ENCODE results near the gene RANBP10. TPM values are rescaled to one million over a fixed set of nuclear protein-coding genes. Genes with fewer than 3 reads are reported as not detected.

RANBP10 gene
- total and polyA plus RNA-seq, 7 experiments from 2014 or later: 9.3 to 26.6 (median 23.8) TPM

DNA sequence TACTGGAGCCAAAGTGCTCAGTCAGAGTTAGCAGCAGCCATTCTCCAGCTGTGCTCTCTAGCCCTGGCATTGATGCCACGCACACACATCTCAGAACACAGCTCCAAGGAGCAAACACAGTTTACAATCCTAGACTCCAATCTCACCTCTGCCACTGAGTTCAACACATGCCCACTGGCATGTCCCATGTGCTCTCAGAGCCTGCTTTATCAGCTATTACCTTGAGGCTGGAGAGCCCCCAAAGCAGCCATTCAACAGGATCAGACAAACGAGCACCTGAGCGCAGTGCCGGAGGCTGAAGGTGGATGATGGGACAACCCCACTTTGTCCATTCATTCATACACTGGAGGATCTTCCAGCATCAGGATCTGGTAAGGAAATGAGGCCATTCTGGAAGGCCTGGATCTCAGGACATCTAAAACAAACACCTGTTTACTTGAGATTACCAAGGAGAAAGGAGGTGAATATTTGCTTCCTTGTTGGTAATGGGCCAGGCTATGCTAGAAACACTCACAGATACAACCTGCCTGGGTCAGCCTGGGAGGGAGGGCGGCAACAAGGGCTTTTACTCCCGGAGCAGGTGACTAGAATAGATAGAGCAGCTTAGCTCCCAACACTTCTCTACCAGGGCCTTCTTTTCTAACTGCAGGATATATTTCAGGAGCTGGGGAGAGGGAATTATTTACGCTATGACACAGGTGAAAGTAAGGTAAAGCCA, 25.4 kb downstream of the RANBP10 start:
- Mint-ChIP-seq H3K9me3 (no peaks in the 10 kb centered on the region), H3K27me3 (no peaks in the 10 kb centered on the region), H3K36me3 (peaks cover 0 to 14% (median 4%) of the 10 kb centered on the region in 5 donors), H3K4me1 (peaks cover 28 to 49% (median 40%) of the 10 kb centered on the region in 7 donors), H3K27ac (peak overlapping the region; percentile 85 to 95 (median 90)), H3K4me3 (peak overlapping the region in 7 of 10 donors; percentile 35 to 73 (median 46))
- Histone ChIP-seq H3K4me3 (ENCODE audit: low read length) (no peak overlapping the region), H3K27me3 (ENCODE audit: control insufficient read depth in 2 of 2, insufficient read depth in 2 of 2, low read length in 2 of 2) (no peaks in the 10 kb centered on the region), H3K27ac (ENCODE audit: low read depth, low read length) (peak overlapping the region; percentile 66), H3K4me1 (ENCODE audit: control insufficient read depth in 2 of 2, insufficient read depth in 2 of 2, low read length in 2 of 2) (peaks cover 4 to 23% of the 10 kb centered on the region in 2 donors), H3K9me3 (ENCODE audit: control insufficient read depth in 2 of 3, low read length in 3 of 3) (no peaks in the 10 kb centered on the region), H3K36me3 (ENCODE audit: control insufficient read depth in 2 of 3, insufficient read depth in 3 of 3, low read length in 3 of 3) (no peaks in the 10 kb centered on the region)
- ChIA-PET POLR2A (interaction anchor here (0.8 to 1.7 kb wide), 5 partner anchors 10 to 64 kb away, joined by 3 to 8 read pairs (median 3); partner anchors contain the start of gene GFOD2), CTCF (interaction anchor here (0.7 to 1.6 kb wide), 5 partner anchors 12 to 36 kb away, joined by 3 to 5 read pairs (median 3); no protein-coding TSS in a partner anchor)
- DNase-seq: no peak
- no peak for ATAC-seq
- intact Hi-C loops (cut with micrococcal nuclease): no loop called here

DNA sequence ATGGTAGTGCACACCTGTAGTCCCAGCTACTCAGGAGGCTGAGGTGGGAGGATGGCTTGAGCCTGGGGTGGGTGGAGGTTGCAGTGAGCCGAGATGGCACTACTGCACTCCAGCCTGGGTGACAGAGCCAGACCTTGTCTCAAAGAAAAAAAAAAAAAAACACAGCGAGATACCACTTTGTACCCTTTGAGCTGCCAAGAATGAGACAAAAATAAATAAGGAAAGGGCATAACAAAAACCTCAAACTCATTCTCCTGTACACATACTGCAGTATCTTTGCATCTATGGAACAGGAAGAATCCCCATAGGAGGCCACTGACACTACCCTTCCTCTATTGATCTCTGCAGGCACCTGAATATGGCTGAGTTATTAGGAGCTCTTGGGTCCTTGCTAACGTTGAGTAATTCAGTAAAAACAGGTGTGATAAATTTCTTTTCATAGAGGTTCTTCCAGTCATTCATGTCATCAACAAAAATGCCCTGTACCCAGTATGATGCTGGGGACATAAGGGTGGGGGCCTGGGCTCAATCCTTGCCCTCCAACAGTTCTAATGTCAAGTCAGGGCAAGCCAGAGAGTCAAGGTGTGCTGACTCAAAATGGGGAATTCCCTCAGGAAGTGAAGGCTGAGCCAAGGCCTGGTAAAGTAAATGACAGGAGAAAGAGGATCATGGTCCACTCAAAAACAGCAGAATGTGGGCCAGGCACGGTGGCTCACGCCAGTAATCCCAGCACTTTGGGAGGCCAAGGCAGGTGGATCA, 26.9 kb downstream of the RANBP10 start:
- Mint-ChIP-seq H3K36me3 (peaks cover 0 to 14% (median 8%) of the 10 kb centered on the region in 5 donors), H3K4me1 (peaks cover 30 to 54% (median 47%) of the 10 kb centered on the region in 7 donors), H3K27me3 (no peaks in the 10 kb centered on the region), H3K27ac (peak overlapping the region in 7 of 9 donors; percentile 8 to 92 (median 35)), H3K9me3 (no peaks in the 10 kb centered on the region), H3K4me3 (no peak overlapping the region)
- Histone ChIP-seq H3K9me3 (ENCODE audit: control insufficient read depth in 2 of 3, low read length in 3 of 3) (no peaks in the 10 kb centered on the region), H3K27ac (ENCODE audit: low read depth, low read length) (no peak overlapping the region), H3K4me3 (ENCODE audit: low read length) (no peak overlapping the region), H3K27me3 (ENCODE audit: control insufficient read depth in 2 of 2, insufficient read depth in 2 of 2, low read length in 2 of 2) (no peaks in the 10 kb centered on the region), H3K4me1 (ENCODE audit: control insufficient read depth in 2 of 2, insufficient read depth in 2 of 2, low read length in 2 of 2) (peaks cover 4 to 23% of the 10 kb centered on the region in 2 donors), H3K36me3 (ENCODE audit: control insufficient read depth in 2 of 3, insufficient read depth in 3 of 3, low read length in 3 of 3) (no peaks in the 10 kb centered on the region)
- ChIA-PET CTCF (interaction anchor here (1.0 to 1.6 kb wide), 2 partner anchors 14 to 37 kb away, joined by 3 to 5 read pairs; no protein-coding TSS in a partner anchor), POLR2A (no interaction called here)
- no peak for DNase-seq
- no peak for ATAC-seq
- intact Hi-C loops (cut with micrococcal nuclease): no loop called here

DNA sequence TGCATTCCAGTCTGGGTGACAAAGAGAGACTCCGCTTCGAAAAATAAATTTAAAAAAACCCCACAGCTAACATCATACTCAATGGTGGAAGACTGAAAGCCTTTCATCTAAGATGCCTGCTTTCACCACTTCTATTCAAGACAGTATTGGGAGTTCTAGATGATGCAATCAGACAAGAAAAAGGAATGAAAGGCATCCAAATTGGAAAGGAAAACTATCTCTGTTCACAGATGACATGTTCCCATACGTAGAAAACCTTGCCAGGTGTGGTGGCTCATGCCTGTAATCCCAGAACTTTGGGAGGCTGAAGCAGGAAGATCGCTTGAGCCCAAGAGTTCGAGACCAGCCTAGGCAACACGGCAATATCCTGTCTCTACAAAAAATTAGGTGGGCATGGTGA, 31.1 kb downstream of the RANBP10 start:
- intact Hi-C loops (cut with micrococcal nuclease): no loop called here
- Mint-ChIP-seq H3K27me3 (no peaks in the 10 kb centered on the region), H3K9me3 (peaks cover 0 to 1% (median 0%) of the 10 kb centered on the region in 11 donors), H3K36me3 (peaks cover 0 to 35% (median 13%) of the 10 kb centered on the region in 5 donors), H3K27ac (no peak overlapping the region), H3K4me1 (peaks cover 13 to 31% (median 23%) of the 10 kb centered on the region in 7 donors), H3K4me3 (no peak overlapping the region)
- no peak overlapping the region for H3K4me3 ChIP-seq (ENCODE audit: low read length)
- ChIA-PET CTCF (no interaction called here), POLR2A (no interaction called here)
- DNase-seq (no peak), ATAC-seq (no peak)
- no peaks in the 10 kb centered on the region for H3K9me3 ChIP-seq (ENCODE audit: control insufficient read depth in 2 of 3, low read length in 3 of 3)
- no peak overlapping the region for H3K27ac ChIP-seq (ENCODE audit: low read depth, low read length)
- H3K36me3 ChIP-seq (ENCODE audit: control insufficient read depth in 2 of 3, insufficient read depth in 3 of 3, low read length in 3 of 3): peaks cover 3 to 13% (median 3%) of the 10 kb centered on the region in 3 experiments
- H3K27me3 ChIP-seq (ENCODE audit: control insufficient read depth in 2 of 2, insufficient read depth in 2 of 2, low read length in 2 of 2): no peaks in the 10 kb centered on the region
- H3K4me1 ChIP-seq (ENCODE audit: control insufficient read depth in 2 of 2, insufficient read depth in 2 of 2, low read length in 2 of 2): peaks cover 0 to 3% of the 10 kb centered on the region in 2 donors

DNA sequence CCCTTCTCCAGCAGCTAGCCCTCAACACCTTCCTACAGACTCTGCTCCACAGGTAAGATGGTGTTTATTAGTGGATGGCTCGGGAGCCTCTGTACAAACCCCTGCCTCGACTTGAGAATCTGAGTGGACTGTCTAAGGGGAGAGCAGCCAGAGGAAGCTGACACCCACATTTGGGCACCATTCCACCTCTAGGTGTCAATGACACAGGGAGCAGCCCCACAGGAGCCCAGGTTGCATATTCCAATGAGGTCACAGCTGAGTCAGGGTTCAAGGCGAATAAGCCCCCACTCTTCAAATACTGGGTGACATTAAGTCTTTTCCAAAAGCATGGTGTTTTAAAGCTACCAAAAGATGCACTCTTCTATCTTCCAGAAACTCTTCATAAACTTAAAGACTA, 31.9 kb downstream of the RANBP10 start:
- Mint-ChIP-seq H3K36me3 (peaks cover 0 to 36% (median 17%) of the 10 kb centered on the region in 5 donors), H3K9me3 (peaks cover 0 to 1% (median 0%) of the 10 kb centered on the region in 11 donors), H3K27ac (no peak overlapping the region), H3K27me3 (no peaks in the 10 kb centered on the region), H3K4me3 (no peak overlapping the region), H3K4me1 (peaks cover 6 to 26% (median 16%) of the 10 kb centered on the region in 7 donors)
- DNase-seq: no peak
- intact Hi-C loops (cut with micrococcal nuclease): no loop called here
- H3K4me1 ChIP-seq (ENCODE audit: control insufficient read depth in 2 of 2, insufficient read depth in 2 of 2, low read length in 2 of 2): no peaks in the 10 kb centered on the region
- H3K27me3 ChIP-seq (ENCODE audit: control insufficient read depth in 2 of 2, insufficient read depth in 2 of 2, low read length in 2 of 2): no peaks in the 10 kb centered on the region
- peaks cover 3 to 17% (median 3%) of the 10 kb centered on the region in 3 experiments for H3K36me3 ChIP-seq (ENCODE audit: control insufficient read depth in 2 of 3, insufficient read depth in 3 of 3, low read length in 3 of 3)
- ChIA-PET POLR2A (no interaction called here), CTCF (no interaction called here)
- no peaks in the 10 kb centered on the region for H3K9me3 ChIP-seq (ENCODE audit: control insufficient read depth in 2 of 3, low read length in 3 of 3)
- H3K4me3 ChIP-seq (ENCODE audit: low read length): no peak overlapping the region
- no peak for ATAC-seq
- no peak overlapping the region for H3K27ac ChIP-seq (ENCODE audit: low read depth, low read length)

DNA sequence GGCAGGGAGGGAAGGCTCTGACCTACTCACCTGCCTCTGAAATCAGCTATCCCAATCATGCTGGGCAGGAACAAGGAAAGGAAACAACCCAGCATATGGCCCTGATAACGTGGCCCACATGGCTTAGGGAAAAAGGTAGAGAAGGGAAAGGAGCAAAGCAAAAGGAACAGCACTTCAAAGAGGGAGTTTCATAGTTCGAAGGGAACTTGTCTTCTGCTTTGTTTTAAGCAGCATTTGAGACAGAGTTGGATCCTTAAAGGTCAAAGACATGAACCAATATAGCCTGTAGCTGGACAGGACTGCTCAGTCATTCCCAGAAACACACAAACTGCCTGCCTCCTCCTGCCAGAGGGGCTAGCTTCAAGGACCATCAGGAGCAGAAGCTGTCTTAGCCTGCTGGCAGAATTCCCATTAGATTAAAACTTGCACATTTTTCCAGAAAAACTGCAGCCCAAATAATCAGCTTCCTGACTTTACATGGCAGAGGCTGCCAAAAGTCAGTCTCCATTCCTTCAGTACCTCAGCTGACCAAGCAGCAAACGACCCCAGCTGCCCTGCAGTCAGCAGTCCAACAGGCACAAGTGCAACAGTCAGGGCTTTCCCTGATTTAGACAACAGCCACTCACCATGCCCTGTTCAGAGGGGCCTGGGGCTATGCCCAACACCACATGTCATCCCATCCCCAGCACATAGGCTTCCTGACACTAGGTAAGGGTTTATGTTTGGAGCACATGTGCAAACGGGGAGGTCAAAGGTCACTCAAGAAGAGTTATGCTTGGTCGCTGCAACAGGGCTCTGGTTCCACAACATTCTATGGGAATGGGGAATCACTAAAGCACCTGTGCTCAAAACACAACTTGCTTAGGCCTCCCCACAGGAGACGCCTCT, 32.5 kb downstream of the RANBP10 start:
- ChIA-PET CTCF (interaction anchor here (0.6 kb wide), 1 partner anchor 126 kb away, joined by 3 read pairs; no protein-coding TSS in a partner anchor), POLR2A (no interaction called here)
- Mint-ChIP-seq H3K27me3 (no peaks in the 10 kb centered on the region), H3K9me3 (peaks cover 0 to 1% (median 0%) of the 10 kb centered on the region in 11 donors), H3K36me3 (peaks cover 0 to 36% (median 17%) of the 10 kb centered on the region in 5 donors), H3K4me1 (peaks cover 4 to 21% (median 12%) of the 10 kb centered on the region in 7 donors), H3K27ac (peak overlapping the region in 2 of 9 donors; percentile 22 to 26), H3K4me3 (no peak overlapping the region)
- Histone ChIP-seq H3K27me3 (ENCODE audit: control insufficient read depth in 2 of 2, insufficient read depth in 2 of 2, low read length in 2 of 2) (no peaks in the 10 kb centered on the region), H3K36me3 (ENCODE audit: control insufficient read depth in 2 of 3, insufficient read depth in 3 of 3, low read length in 3 of 3) (peaks cover 3 to 17% (median 3%) of the 10 kb centered on the region in 3 experiments), H3K27ac (ENCODE audit: low read depth, low read length) (no peak overlapping the region), H3K9me3 (ENCODE audit: control insufficient read depth in 2 of 3, low read length in 3 of 3) (no peaks in the 10 kb centered on the region), H3K4me1 (ENCODE audit: control insufficient read depth in 2 of 2, insufficient read depth in 2 of 2, low read length in 2 of 2) (no peaks in the 10 kb centered on the region), H3K4me3 (ENCODE audit: low read length) (no peak overlapping the region)
- ATAC-seq (no peak), DNase-seq (no peak)
- intact Hi-C loops (cut with micrococcal nuclease): no loop called here

DNA sequence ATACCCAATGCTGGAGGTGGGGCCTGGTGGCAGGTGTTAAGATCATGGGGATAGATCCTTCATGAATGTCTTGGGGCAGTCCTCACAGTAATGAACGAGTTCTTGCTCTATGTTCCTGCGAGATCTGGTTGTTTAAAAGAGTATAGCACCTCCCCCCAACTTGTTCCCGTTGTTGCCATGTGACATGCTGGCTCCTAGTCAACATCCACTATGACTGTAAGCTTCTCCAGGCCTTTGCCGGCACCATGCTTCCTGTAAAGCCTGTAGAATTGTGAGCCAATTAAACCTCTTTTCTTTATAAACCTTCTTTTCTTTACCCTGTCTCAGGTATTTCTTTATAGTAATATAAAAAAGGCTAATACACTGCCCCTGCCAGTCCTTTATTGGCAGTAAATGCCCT, 33.3 kb downstream of the RANBP10 start:
- no peaks in the 10 kb centered on the region for H3K9me3 ChIP-seq (ENCODE audit: control insufficient read depth in 2 of 3, low read length in 3 of 3)
- Mint-ChIP-seq H3K9me3 (peaks cover 0 to 1% (median 0%) of the 10 kb centered on the region in 11 donors), H3K27me3 (no peaks in the 10 kb centered on the region), H3K36me3 (peaks cover 0 to 36% (median 17%) of the 10 kb centered on the region in 5 donors), H3K27ac (no peak overlapping the region), H3K4me3 (no peak overlapping the region), H3K4me1 (peaks cover 4 to 17% (median 12%) of the 10 kb centered on the region in 7 donors)
- no peaks in the 10 kb centered on the region for H3K27me3 ChIP-seq (ENCODE audit: control insufficient read depth in 2 of 2, insufficient read depth in 2 of 2, low read length in 2 of 2)
- ChIA-PET POLR2A (no interaction called here), CTCF (no interaction called here)
- H3K4me1 ChIP-seq (ENCODE audit: control insufficient read depth in 2 of 2, insufficient read depth in 2 of 2, low read length in 2 of 2): no peaks in the 10 kb centered on the region
- intact Hi-C loops (cut with micrococcal nuclease): no loop called here
- no peak for ATAC-seq
- no peak overlapping the region for H3K27ac ChIP-seq (ENCODE audit: low read depth, low read length)
- peaks cover 3 to 17% (median 3%) of the 10 kb centered on the region in 3 experiments for H3K36me3 ChIP-seq (ENCODE audit: control insufficient read depth in 2 of 3, insufficient read depth in 3 of 3, low read length in 3 of 3)
- no peak overlapping the region for H3K4me3 ChIP-seq (ENCODE audit: low read length)
- DNase-seq: no peak

Data from naive thymus-derived CD4-positive, alpha-beta T cell (primary cell).